SK-N-DZ (cell line): ENCODE data around the gene KCNA2. TPM values are rescaled to one million over a fixed set of nuclear protein-coding genes. Genes with fewer than 3 reads are reported as not detected.
A peak's percentile ranks its signal among the peaks of the same experiment; 100 is the strongest.

Experiments used
- DNase-seq: peaks from one replicate; pipeline ENCODE4 v3.0.0-alpha.2; 2015; ENCODE audit warnings: low spot score
- polyA plus RNA-seq, 2 experiments: library from polyadenylated mRNA; depleted of rRNA; stranded (reverse); fragments of >200 nt; gene quantifications; 2 replicates each; pipeline ENCODE4 v1.2.3, GENCODE V29; 2014

The KCNA2 gene
- not detected in 2 replicates for polyA plus RNA-seq (2014; cell fraction: cytosol; rRNA removed)
- 0.12 TPM in 1 of 2 replicates, not detected in the other for polyA plus RNA-seq (2014; cell fraction: nucleus; rRNA removed)

DNA sequence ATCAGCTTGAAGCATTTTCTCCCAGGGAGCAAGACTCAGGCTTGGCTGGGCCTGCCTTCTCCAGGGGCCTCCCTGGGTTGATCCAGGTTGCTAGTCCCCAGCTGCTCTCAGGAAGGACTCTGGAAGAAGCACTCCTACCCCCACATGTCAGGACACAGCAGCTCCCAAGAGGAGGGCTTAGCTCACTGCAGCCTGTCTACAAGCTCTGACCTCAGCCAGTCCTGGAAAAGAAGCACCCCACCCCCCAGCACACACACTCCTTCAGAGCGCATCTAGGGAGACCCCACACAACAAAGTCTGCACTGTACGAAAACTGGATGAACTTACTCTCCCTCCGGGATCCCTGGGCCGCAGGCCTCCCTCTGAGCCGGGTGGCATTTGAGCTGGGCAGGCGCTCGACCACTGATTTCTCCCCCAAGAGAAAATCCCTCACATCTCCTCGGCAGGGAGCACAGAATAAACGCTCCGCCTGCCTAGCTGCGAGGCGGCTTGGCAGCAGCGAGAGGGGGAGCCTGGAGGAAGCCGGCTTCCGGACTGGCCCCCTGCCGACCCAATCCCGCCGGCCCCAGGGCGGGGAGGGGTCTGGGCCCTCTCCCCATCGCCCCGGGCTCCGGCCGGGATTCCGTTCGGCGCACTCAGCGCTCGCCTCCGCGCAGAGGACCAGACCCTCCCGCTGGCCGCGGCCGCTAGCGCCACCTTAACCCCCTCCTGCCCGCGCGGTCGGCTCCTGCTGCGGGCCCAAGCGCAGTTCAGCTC lies at the start of gene KCNA2:
Gene KCNA2 (minus strand): TSS at position 458 of the 756 bp plus-strand sequence. CDS start 1,576 bp downstream, outside the sequence.
- no peak for DNase-seq

DNA sequence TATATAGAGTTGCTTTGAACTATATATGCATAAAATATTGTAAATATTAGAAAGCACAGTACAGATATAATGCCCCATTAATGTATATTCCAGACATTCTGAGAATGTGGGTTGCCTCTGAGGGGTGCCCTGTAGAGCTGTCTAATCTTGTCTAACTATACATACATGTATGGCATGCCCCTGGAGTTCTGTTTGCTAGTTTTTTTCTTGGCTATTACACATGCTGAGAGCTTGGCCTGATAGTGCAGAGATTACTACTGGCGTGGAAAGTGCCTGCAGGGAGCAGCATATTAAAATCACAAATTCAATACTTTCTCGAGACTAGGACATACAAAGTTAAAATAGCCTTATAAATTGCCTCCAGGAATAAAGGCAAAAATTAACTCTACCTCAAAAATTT lies 44.5 kb upstream of the KCNA2 start:
- DNase-seq = no peak

DNA sequence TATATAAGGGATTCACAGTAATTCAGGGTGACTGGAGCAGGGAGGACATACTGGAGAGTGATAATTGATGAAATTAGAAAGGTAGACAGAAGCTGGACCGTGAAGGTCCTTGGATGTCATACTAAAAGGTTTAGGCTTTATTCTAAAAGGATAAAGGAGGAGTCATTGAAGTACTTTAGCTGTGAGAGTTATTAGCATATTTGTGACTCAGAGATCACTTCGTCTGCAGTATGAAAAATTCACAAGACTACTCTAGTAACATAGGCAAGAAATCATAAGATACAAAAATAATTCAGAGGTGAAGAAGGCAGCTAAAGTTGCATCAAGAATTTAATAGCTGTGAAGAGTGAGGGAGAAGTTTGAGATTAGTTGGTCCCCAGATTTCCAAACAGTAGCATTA lies 42.3 kb upstream of the KCNA2 start:
- DNase-seq = no peak

DNA sequence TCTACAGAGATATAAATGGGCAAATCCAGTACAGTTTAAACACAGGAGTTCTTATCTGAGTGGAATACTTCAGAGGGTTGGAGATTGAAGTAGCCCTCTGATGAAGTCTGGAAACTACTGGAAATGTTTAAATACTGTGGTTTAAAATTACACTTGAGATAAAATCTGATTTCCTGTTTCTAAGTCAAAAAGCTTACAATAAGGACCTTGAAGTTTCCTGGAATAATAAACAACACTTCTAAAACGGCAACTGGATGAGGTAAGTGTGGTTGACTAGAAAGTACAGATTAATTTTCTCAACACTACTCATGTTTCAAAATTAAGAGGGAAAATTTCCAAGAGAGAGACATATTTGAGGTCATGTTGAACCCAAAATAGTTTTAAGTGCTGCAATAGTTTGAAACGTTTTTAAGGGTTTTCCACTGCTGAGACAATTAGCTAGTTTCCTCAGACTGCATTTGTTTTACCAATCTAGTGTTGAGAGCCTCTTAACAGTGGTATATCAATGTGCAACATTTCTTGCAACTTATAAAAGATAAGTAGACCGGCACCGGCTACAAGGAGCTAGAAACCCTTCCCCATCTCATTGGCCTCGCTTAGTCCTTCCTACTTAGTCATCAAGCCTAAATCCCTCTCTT lies 41.2 kb upstream of the KCNA2 start:
- no peak for DNase-seq

DNA sequence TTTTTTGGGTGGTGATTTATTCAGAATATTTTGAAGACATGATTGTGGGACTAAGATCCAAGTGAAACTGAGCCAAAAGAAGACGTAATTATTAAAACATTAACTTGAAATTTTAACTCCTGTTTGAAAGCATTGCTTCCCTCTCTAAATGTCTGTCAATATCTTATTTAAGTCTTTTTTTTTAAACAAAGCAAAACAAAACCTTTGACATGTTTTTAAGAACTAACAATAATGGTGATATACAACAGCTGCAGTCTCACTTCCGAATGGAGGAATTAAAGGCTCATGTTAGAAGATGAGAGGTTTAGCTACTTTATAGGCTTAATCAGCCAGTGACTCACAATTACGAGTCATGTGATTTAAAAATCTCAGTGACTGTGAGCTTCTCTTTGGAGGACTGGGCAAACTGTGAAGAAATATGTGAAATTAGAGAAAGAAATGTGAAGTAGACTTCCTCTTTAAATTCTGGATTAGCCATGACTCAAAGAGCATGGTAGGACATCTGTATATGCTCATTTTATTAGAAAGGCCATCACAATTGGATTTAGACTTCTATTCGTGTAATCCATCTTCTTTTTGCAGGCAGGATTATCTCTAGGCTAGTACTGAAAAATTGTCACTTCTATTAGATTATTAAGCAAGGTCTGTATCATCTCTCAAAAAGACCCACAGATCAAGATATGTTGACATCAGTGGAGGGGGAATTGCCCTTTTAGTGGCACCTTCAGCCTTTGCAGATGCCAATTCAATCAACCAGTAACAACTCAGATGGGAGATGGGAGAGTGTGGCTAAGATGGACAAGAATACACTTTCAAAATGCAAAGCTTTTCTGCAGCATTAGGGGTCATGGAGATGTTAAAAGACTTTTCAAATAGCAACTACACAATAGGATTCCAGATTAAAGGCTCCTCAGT lies 39.9 kb upstream of the KCNA2 start:
- DNase-seq = no peak

DNA sequence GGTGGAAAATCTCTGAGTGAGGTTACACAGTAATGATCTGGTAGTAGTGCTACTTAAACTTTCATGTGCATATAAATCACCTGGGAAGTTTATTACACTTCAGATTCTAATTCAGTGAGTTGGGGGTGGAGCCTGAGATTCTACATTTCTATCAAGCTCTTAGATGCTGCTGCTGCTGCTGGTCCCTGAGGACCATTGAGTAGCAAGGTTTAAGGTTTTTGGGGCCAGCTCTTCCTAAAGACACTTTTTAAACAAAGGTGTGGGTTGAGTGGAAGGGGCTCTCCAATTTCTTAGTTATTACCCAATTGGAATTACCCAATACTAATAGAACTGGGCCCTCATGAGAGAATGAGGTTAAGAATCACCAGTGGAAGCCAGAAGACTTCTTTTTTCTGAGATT lies 39.1 kb upstream of the KCNA2 start:
- DNase-seq = no peak

DNA sequence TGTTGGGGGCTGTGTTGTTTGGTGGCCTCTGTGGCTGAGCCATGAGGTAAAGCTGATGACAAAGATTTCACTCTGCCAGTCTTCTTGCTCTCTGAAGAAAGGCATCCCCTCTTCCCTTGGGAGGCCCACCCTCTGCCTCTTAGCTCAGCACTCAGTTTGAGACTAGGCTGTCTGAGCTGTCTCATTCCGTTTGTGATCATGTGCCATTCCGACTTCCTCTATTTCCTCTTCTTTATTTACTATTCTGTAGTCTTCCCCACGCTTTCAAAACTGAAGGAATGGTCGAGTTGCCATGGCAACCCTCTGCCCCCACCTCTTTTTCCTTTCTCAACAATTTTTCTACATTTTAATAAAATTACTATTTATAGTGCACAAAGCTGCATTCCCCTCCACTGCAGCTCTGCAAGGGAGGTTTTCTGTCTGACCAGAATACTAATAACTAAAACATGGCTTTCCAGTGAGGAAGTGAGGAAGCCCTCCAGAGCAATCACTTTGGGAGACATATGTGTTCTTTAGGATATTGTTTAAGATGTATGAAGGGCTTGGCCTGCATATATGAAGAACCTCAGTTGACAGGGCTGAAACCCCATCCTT lies 37.8 kb upstream of the KCNA2 start:
- DNase-seq = no peak

DNA sequence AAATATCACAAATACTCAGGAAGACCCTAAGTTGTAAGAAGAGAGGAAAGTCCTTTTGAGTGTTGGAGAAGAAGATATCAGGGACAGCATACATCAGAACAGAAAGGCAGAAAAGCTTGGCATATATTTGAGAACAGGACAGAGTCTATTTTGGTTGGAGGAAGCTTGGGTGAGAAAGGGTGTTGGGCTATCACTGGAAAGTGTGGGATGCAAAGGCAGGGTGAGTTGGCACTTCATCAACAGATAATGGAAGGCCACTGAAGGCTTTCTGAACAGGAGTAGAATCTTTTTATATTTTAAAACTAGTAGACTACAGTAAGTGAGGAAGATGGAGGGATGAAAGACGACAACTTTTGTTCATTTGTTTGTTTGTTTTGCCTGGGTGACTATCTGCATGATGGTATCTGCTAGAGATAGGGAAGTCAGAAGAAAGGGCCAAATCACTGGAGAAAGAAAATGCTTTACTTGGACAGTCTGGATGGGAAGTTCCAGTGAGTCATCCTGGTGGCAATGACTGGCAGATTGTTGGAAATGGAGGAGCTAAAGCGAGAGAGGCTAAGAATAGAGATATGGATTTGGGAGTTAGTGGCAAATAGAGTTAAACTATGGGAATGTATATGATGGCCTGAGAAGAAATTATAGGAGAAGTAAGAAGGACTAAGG lies 33.7 kb upstream of the KCNA2 start:
- DNase-seq = no peak

DNA sequence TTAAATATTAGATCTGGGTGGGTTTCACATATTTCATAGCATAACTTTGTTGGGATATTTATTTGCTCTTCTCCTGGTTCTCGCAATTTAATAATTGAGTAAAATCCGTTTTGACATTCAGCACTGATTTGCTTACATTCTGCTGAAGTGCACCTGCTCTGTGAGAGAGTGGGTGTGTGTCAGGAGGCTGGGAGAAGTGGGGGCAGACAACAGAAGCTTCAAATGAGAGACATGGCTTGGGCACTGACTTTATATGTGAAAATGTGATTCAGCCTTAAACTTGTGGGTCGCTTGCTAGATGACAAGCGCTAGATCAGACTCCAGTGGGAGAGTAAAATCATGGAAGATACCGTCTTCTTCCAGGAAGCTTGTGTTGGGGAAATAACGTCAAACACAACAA lies 32.4 kb upstream of the KCNA2 start:
- no peak for DNase-seq

DNA sequence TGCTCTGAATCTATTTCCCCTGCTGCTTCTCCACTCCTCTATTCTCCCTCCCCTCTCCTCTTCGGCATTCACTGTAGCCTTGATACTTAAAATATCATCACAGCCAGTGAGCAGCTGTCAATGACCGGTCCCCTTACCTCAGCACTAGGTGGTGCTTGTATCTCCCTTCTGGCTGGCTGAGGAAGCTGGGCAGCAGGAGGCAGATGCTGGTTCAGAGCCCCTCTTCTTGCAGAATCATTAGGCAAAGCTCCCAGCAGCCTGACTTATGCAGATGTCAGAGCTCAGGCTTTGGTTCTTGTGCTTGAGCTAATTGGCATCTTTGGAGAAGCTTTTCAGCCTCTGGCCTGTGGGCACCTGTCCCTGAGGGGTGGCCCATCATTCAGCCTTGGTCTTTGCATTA lies 31.9 kb upstream of the KCNA2 start:
- no peak for DNase-seq

DNA sequence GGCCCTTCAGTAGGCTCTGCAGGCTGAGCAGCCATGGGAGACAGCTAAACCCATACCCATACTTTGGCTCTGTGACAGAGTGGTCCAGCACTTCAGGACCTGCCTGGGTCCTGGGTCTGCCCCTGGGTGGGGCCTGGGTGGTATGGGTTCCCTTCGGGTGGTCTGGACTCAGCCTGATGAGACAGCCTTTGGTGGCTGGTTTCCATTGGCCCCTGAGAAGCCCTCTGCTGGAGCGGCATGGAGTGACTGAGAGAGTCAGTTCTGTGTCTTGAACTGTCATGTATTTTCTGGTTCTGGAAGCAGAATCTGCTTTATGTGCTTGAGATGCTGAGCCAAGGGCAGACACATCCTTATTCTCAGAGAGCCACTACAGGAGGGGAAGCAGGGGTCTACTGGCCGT lies 31.3 kb upstream of the KCNA2 start:
- no peak for DNase-seq

DNA sequence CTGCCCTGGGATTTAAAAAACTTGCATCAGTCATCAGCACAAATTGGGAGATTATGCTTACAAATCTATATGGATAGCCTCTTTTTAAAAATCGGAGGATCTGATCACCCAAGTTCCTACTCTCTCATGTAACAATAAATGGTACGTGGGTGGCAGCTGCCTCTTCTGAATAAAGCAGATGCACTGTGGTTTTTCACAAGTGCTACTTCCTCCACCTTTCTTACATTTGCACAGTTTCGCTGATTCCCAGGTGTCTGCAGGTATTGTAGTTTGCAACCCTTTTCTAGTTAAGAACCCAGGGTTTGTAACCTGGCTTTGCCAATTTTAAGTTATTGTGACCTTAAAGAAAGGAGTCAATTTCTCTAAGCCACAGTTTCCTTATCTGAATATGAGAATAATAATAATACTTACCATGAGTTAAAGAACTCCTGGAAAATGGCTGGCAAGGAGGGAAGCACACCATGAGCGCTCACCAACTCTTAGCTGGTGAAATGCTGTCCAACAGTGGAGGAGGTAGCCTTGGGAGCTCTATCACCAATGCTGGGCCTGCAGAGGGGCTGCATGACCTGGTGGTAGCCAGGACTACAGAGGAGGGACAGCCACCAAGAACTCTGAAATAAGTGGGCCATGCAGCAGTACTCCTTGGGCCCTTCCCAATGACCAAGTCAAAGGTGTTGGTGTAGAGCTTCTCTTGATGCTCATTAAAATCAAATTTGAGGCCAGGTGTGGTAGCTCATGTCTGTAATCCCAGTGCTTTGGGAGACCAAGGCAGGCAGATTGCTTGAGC lies 30.2 kb upstream of the KCNA2 start:
- DNase-seq = no peak

DNA sequence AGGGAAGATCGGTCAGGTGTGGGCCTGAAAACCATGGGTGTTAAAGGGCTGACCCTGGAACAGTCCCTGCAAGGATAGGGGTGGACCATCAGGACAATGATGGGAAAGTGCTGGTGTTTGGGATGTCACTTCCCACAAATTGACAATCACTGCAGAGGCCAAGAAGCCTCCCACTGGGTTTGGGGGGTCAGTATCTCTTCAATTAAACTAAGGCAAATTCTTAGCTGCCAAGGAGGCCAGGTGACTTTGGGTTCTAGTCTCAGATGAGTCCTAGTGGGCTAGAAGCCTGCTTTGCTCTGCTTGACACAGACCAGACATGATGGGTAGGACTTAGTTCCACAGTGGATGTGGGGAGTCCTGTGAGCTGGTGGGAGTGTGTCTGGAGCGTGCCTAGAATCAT lies 29.3 kb upstream of the KCNA2 start:
- DNase-seq = no peak

DNA sequence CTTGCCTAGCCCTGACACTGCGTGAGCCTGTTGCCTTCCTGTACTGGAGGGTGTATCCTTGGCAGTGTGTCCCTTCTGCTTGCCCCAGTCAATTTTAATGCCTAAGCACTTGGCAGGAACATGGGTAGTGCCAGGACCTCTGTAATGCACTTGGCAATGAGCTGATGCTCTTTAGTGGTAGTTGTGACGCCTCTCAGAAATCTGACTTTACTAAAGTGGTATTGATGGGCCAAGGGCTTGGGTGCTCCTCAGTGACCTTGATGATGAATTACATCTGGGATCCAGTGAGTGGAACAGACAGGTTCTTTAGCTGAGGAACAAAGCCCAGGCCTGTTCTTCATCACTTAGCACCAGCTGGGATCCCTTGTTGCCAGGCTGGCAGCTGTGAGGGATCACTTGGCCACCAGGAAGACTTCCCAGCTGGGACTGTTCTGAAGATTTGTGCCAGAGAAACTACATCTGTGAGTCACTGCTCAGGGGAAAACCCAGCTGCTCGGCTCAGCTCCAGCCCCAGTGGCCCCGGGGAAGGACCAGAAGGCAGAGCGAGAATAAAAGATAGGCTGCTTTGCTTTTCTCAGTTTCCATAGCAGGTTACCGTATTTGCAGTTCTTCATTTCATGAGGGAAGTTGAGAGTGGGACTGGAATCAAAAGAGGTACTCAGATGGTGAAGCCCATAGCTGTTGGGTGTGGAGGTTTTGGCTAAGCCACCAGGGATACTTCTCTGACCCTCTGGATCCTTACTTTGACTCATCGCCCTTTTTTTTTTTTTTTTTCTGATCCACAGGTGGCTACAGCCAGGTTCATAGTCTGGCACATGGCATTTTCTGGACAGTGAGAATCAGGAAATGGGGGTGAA lies 28.5 kb upstream of the KCNA2 start:
- DNase-seq = no peak

DNA sequence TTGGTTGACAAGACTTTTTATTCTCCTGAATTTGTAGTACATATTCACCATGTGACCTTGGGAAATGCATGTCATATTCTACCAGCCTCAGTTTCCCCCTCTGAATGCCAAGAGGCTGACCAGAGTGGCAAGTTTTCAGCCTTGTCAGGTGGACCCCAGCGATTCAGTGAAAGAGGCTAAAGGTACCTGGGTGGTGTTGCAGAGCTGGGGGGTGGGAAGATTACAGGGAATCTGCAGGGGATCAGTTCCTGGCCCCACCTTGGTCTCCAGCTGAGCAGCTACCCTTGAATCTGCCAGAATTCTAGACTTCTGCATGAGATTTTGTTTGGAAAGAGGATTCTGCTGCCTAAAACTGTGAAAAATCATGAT lies 27.9 kb upstream of the KCNA2 start:
- no peak for DNase-seq

DNA sequence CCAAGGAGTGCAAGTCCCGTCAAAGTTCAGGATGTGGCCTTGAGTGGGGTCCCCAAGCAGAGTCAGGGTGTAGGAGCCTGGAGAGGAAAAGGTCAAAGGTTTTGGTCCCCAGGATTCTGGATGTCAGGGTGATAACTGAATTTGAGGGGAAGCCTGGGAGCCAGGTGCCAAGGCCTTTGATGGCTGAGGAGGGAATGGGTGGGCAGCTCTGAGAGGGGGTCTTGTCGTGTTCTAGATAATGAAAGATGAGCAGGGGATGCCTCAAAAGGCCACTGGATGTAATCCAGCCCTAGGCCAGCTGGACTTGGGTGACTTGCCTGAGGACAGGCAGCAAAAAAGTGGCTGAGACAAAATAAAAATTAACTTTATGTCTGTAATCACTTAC lies 27.5 kb upstream of the KCNA2 start:
- DNase-seq = no peak

DNA sequence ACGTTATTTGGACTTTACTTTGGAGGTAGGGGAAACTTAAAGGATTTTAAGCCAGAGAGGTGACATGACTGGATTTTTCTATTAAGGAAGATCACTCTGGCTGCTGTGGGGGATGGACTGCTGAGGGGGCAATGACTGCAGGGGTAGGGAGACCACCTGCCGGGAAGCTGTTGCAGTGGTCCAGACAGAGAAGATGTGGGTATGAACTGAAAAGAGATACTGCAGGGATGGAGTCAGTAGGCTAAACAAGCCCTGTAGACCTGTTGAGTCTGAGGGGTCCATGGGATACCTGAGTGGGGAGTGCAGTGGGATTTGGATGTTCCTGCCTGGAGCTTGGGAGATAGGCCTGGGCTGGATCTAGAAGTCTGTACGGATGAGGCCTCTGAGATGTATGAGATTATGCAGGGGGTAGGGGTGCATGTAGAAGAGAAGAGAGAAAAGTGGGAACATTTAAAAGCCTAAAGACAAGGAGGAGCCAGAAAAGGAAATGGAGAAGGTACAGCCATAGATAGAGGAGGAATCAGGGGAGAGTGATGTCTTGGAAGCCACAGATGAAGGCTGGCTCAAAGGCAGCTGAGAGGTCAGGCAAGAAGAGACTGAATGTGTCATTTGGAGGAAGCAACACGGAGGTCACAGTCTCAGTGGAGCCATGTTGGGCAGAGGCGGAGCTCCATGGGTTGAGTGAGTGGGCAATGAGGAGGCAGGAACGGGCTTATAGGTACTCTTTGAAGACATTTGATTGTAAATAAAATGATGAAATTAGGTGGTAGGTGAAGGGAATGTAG lies 25.9 kb upstream of the KCNA2 start:
- DNase-seq = no peak

DNA sequence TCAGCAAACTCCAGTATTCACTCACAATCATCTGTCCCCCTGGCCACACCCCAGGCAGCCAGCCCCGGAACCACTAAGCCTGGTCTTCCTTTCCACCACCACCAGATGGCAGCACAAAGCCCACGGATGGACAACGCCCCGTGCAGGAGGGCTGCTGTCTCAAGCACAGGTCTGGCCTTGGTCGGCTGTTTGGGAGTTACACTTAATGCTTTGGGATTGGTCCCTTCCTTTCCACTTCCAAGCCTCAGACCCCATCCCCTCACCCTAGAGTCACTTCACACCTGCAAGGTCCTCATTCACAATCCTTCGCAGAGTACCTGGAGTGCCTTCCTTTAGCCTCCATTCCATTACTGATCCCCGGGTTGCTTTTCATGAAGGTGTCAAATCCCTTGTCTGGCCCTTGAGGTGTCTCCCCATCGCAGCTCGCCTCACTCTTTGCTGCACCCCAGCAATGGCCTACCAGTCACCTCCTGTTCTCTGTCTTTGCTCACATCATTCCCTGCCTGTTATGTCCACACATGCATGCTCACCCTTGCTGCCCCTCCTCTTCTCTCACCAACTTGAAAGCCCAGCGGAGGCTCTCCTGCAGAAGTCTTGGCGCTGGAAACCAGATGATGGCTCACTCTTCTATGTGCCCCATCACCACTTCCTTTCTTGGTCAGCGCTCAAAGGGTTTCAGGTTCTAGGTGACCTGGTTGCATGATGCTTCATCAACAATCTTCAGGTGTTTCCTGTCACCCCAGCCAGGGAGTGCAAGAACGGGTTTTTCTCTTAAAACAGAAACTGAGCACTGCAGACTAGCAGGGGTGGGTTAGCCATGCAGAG lies 24.9 kb upstream of the KCNA2 start:
- DNase-seq = peak; percentile 50
